ENCODE results near the gene PSMA2. TPM values are rescaled to one million over a fixed set of nuclear protein-coding genes. Genes with fewer than 3 reads are reported as not detected.

PSMA2 gene
- total RNA-seq, 3 donors from 2014 or later: 39.1 to 73.1 (median 61.0) TPM

- TF ChIP-seq, protein P1, sequence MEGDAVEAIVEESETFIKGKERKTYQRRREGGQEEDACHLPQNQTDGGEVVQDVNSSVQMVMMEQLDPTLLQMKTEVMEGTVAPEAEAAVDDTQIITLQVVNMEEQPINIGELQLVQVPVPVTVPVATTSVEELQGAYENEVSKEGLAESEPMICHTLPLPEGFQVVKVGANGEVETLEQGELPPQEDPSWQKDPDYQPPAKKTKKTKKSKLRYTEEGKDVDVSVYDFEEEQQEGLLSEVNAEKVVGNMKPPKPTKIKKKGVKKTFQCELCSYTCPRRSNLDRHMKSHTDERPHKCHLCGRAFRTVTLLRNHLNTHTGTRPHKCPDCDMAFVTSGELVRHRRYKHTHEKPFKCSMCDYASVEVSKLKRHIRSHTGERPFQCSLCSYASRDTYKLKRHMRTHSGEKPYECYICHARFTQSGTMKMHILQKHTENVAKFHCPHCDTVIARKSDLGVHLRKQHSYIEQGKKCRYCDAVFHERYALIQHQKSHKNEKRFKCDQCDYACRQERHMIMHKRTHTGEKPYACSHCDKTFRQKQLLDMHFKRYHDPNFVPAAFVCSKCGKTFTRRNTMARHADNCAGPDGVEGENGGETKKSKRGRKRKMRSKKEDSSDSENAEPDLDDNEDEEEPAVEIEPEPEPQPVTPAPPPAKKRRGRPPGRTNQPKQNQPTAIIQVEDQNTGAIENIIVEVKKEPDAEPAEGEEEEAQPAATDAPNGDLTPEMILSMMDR (IDR thresholded peaks at IDR 0.05): no peak
- no peak for ATAC-seq
- H3K4me1 ChIP-seq (ENCODE audit: low read depth): no peaks in the 10 kb centered on the region
- intact Hi-C loops (cut with DNase I, micrococcal nuclease): no loop called here
- DNase-seq: no peak
- no peak overlapping the region for H3K4me3 ChIP-seq
- no peaks in the 10 kb centered on the region for H3K36me3 ChIP-seq (ENCODE audit: low read depth)
- H3K9me3 ChIP-seq: peaks cover 6% of the 10 kb centered on the region
Measured at GRCh38 chr7:42868480-42868879, 63.5 kb downstream of the PSMA2 start.

Other genes with a start within 250 kb of the PSMA2 start
- 1 to 10 TPM; 3.4 to 5.4 (median 4.3) TPM for gene C7orf25, start 20.1 kb downstream of the PSMA2 start, total RNA-seq
- gene MRPL32, start 202 bp upstream of the PSMA2 start, total RNA-seq: 10 to 100 TPM; 32.2 to 44.4 (median 44.1) TPM
- gene HECW1, start 180.5 kb upstream of the PSMA2 start, total RNA-seq: 1 to 10 TPM in 2 of 3 donors, under 1 TPM in 1; 0.76 to 1.6 (median 1.2) TPM